Measurements from ENCODE around the gene SOX6.

- TF ChIP-seq, protein P1, sequence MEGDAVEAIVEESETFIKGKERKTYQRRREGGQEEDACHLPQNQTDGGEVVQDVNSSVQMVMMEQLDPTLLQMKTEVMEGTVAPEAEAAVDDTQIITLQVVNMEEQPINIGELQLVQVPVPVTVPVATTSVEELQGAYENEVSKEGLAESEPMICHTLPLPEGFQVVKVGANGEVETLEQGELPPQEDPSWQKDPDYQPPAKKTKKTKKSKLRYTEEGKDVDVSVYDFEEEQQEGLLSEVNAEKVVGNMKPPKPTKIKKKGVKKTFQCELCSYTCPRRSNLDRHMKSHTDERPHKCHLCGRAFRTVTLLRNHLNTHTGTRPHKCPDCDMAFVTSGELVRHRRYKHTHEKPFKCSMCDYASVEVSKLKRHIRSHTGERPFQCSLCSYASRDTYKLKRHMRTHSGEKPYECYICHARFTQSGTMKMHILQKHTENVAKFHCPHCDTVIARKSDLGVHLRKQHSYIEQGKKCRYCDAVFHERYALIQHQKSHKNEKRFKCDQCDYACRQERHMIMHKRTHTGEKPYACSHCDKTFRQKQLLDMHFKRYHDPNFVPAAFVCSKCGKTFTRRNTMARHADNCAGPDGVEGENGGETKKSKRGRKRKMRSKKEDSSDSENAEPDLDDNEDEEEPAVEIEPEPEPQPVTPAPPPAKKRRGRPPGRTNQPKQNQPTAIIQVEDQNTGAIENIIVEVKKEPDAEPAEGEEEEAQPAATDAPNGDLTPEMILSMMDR (IDR thresholded peaks at IDR 0.05; ENCODE audit: poor library complexity, severe bottlenecking): no peak
- no peak for TF ChIP-seq POLR2AphosphoS5 (IDR thresholded peaks at IDR 0.05)
- no peak for TF ChIP-seq TAF1 (IDR thresholded peaks at IDR 0.05; ENCODE audit: low read depth)
- TF ChIP-seq SMC3 (conservative IDR thresholded peaks at IDR 0.05; ENCODE audit: poor library complexity): no peak
- no peak for TF ChIP-seq EZH2 (IDR thresholded peaks at IDR 0.05; ENCODE audit: borderline replicate concordance, insufficient read depth, low read length, poor library complexity, severe bottlenecking)
- no peak for TF ChIP-seq RAD21 (conservative IDR thresholded peaks at IDR 0.05)
- TF ChIP-seq, protein P2, sequence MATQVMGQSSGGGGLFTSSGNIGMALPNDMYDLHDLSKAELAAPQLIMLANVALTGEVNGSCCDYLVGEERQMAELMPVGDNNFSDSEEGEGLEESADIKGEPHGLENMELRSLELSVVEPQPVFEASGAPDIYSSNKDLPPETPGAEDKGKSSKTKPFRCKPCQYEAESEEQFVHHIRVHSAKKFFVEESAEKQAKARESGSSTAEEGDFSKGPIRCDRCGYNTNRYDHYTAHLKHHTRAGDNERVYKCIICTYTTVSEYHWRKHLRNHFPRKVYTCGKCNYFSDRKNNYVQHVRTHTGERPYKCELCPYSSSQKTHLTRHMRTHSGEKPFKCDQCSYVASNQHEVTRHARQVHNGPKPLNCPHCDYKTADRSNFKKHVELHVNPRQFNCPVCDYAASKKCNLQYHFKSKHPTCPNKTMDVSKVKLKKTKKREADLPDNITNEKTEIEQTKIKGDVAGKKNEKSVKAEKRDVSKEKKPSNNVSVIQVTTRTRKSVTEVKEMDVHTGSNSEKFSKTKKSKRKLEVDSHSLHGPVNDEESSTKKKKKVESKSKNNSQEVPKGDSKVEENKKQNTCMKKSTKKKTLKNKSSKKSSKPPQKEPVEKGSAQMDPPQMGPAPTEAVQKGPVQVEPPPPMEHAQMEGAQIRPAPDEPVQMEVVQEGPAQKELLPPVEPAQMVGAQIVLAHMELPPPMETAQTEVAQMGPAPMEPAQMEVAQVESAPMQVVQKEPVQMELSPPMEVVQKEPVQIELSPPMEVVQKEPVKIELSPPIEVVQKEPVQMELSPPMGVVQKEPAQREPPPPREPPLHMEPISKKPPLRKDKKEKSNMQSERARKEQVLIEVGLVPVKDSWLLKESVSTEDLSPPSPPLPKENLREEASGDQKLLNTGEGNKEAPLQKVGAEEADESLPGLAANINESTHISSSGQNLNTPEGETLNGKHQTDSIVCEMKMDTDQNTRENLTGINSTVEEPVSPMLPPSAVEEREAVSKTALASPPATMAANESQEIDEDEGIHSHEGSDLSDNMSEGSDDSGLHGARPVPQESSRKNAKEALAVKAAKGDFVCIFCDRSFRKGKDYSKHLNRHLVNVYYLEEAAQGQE (IDR thresholded peaks at IDR 0.05; ENCODE audit: borderline replicate concordance): no peak
Observed at GRCh38 chr11:16240687-16241086, 115.7 kb downstream of the SOX6 start.
